HepG2 (cell line): ENCODE results near the gene PDZD7. TPM values are rescaled to one million over a fixed set of nuclear protein-coding genes. Genes with fewer than 3 reads are reported as not detected.

Experiments
- ARNT2 ChIP-seq: sonication (generic); formaldehyde crosslinking; IDR thresholded peaks from 2 replicates; pipeline ENCODE4 v1.8.0; 2022; ENCODE audit warnings: mild to moderate bottlenecking, low read depth, missing genetic modification reagents, moderate library complexity
- CBFB ChIP-seq: sonication (generic); formaldehyde crosslinking; IDR thresholded peaks from 2 replicates; pipeline ENCODE4 v1.4.0; 2020; ENCODE audit warnings: missing genetic modification reagents
- GABPA ChIP-seq, 2 experiments: IDR thresholded peaks; 2 replicates each; pipeline ENCODE4 v1.6.1; 2011 to 2016; ENCODE audit warnings: low read depth in 2 of 2, low read length in 1 of 2, missing biosample characterization in 1 of 2, missing genetic modification characterization in 1 of 2
- HOMEZ ChIP-seq: IDR thresholded peaks from 2 replicates; pipeline ENCODE4 v1.6.1; 2016; ENCODE audit warnings: low read depth
- MAFF ChIP-seq: IDR thresholded peaks from 2 replicates; pipeline ENCODE4 v1.6.1; 2011; ENCODE audit warnings: low read depth, low read length, improper control_type of control experiment
- NCOA2 ChIP-seq: sonication (generic); formaldehyde crosslinking; IDR thresholded peaks from 2 replicates; pipeline ENCODE4 v1.8.0; 2022; ENCODE audit warnings: inconsistent platforms
- RAD51 ChIP-seq: fragments of 450-650 bp; IDR thresholded peaks from 2 replicates; pipeline ENCODE4 v1.6.1; 2016; ENCODE audit warnings: borderline replicate concordance
- SIN3B ChIP-seq: fragments of 150-350 bp; IDR thresholded peaks from 2 replicates; pipeline ENCODE4 v1.6.1; 2014; ENCODE audit warnings: low read length
- SMAD1 ChIP-seq: sonication (generic); formaldehyde crosslinking; IDR thresholded peaks from 2 replicates; pipeline ENCODE4 v1.4.0; 2020; ENCODE audit warnings: missing genetic modification reagents, low read depth, mild to moderate bottlenecking, borderline replicate concordance
- SMAD3 ChIP-seq: sonication (generic); formaldehyde crosslinking; IDR thresholded peaks from 2 replicates; pipeline ENCODE4 v1.4.0; 2020; ENCODE audit warnings: missing genetic modification reagents
- THAP11 ChIP-seq: IDR thresholded peaks from 2 replicates; pipeline ENCODE4 v1.6.1; 2016; ENCODE audit warnings: missing biosample characterization, missing genetic modification reagents
- ZFP36 ChIP-seq: fragments of 150-350 bp; IDR thresholded peaks from 2 replicates; pipeline ENCODE4 v1.6.1; 2018; ENCODE audit warnings: borderline replicate concordance, low read length, low read depth; ENCODE audit not compliant: partially characterized antibody
- ZNF234 ChIP-seq: sonication (generic); formaldehyde crosslinking; conservative IDR thresholded peaks from 2 replicates; pipeline ENCODE4 v1.5.1; 2020; ENCODE audit warnings: mild to moderate bottlenecking, missing genetic modification reagents
- ZNF510 ChIP-seq: sonication (generic); formaldehyde crosslinking; IDR thresholded peaks from 2 replicates; pipeline ENCODE4 v1.4.0; 2020; ENCODE audit warnings: low read depth, mild to moderate bottlenecking, missing genetic modification reagents
- ZNF547 ChIP-seq: sonication (generic); formaldehyde crosslinking; IDR thresholded peaks from 2 replicates; pipeline ENCODE4 v1.5.1; 2020; ENCODE audit warnings: mild to moderate bottlenecking, missing genetic modification reagents
- polyA plus RNA-seq, 8 experiments: library from polyadenylated mRNA; depleted of rRNA in 3 of 8; stranded (reverse) in 7 of 8; unstranded in 1 of 8; fragments of >200 nt; fragmentation: Illumina TruSeq in 4 of 8; extraction: Trizol in 4 of 8; gene quantifications; 2 replicates each; pipeline versions ENCODE4 v1.2.1 to v1.2.3, GENCODE V29; 2011 to 2016; ENCODE audit warnings: low read depth in 4 of 8, missing spikeins in 1 of 8, mixed read lengths in 1 of 8; ENCODE audit not compliant: insufficient read depth in 1 of 8
- total RNA-seq, 5 experiments: library from RNA; depleted of rRNA; stranded (reverse); fragments of >200 nt; fragmentation: Illumina TruSeq; extraction: Trizol; gene quantifications; 2 replicates each; pipeline ENCODE4 v1.2.3, GENCODE V29; 2016; ENCODE audit warnings: low read depth in 1 of 5
- TF ChIP-seq, protein P1 (sequence below): sonication (generic); formaldehyde crosslinking; IDR thresholded peaks from 2 replicates; pipeline ENCODE4 v1.5.0; 2020; ENCODE audit warnings: missing genetic modification reagents, mild to moderate bottlenecking, borderline replicate concordance
- TF ChIP-seq, protein P2 (sequence below): sonication (generic); formaldehyde crosslinking; IDR thresholded peaks from 2 replicates; pipeline ENCODE4 v1.4.0; 2020; ENCODE audit warnings: missing genetic modification reagents
- TF ChIP-seq, protein P3 (sequence below): sonication (generic); formaldehyde crosslinking; IDR thresholded peaks from 2 replicates; pipeline ENCODE4 v1.4.0; 2020; ENCODE audit warnings: mild to moderate bottlenecking, missing genetic modification reagents

Gene PDZD7
- total and polyA plus RNA-seq, 2 of the 13 experiments (the other 11 are each of a cell fraction or from before 2014, with no cell fraction given): 0.58 to 0.73 TPM

DNA sequence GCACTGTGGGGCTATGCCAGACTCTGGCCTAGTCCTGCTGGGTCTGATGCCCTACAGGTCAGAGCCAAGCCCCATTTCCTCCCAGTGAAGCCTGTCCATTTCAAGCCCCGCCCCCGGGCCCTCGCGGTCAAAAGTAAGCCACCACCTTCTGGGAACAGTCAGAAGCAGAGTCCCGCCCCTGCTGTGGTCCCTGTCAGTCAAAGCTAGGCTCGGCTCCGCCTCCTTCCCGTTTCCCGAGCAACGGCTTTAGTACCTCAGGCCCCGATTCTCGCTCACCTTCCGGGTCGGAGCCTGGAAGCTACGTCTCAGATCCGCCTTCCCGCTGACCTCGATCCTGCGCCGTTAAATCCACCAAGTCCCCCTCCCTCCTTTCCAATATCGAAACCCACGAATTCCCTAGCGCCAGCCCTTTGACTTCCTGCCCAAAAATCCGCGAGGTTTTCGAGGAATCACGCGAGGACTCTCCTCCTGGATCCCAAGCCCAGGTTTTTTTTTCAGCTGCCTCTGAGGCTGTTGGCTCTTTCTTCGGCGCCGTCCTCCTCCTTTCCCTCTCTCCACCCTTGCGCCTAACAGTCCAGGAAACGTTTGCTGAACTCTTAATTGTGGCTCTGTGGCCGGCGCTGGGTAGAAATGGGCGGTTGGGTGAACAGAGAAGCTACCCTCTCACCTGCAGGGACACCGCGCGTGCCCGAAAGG lies 11.9 kb upstream of the PDZD7 start (continued):
- TF ChIP-seq SIN3B: no peak
- TF ChIP-seq, protein P1, sequence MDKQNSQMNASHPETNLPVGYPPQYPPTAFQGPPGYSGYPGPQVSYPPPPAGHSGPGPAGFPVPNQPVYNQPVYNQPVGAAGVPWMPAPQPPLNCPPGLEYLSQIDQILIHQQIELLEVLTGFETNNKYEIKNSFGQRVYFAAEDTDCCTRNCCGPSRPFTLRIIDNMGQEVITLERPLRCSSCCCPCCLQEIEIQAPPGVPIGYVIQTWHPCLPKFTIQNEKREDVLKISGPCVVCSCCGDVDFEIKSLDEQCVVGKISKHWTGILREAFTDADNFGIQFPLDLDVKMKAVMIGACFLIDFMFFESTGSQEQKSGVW (CRISPR knock-in tag): no peak
- TF ChIP-seq MAFF: no peak
- no peak for TF ChIP-seq RAD51
- TF ChIP-seq, protein P2, sequence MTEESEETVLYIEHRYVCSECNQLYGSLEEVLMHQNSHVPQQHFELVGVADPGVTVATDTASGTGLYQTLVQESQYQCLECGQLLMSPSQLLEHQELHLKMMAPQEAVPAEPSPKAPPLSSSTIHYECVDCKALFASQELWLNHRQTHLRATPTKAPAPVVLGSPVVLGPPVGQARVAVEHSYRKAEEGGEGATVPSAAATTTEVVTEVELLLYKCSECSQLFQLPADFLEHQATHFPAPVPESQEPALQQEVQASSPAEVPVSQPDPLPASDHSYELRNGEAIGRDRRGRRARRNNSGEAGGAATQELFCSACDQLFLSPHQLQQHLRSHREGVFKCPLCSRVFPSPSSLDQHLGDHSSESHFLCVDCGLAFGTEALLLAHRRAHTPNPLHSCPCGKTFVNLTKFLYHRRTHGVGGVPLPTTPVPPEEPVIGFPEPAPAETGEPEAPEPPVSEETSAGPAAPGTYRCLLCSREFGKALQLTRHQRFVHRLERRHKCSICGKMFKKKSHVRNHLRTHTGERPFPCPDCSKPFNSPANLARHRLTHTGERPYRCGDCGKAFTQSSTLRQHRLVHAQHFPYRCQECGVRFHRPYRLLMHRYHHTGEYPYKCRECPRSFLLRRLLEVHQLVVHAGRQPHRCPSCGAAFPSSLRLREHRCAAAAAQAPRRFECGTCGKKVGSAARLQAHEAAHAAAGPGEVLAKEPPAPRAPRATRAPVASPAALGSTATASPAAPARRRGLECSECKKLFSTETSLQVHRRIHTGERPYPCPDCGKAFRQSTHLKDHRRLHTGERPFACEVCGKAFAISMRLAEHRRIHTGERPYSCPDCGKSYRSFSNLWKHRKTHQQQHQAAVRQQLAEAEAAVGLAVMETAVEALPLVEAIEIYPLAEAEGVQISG (CRISPR knock-in tag): peak; percentile 61
- TF ChIP-seq GABPA (IDR thresholded peaks at IDR 0.05; ENCODE audit: low read depth, low read length): peak; percentile 38; the same call in 1 of the 2 replicates
- TF ChIP-seq GABPA (CRISPR knock-in tag; IDR thresholded peaks at IDR 0.05; ENCODE audit: low read depth): peak; percentile 80
- no peak for TF ChIP-seq CBFB (CRISPR knock-in tag)
- TF ChIP-seq ZNF234 (CRISPR knock-in tag): no peak
- TF ChIP-seq ZFP36: no peak
- no peak for TF ChIP-seq SMAD1
- TF ChIP-seq HOMEZ (CRISPR knock-in tag): no peak
- TF ChIP-seq, protein P3, sequence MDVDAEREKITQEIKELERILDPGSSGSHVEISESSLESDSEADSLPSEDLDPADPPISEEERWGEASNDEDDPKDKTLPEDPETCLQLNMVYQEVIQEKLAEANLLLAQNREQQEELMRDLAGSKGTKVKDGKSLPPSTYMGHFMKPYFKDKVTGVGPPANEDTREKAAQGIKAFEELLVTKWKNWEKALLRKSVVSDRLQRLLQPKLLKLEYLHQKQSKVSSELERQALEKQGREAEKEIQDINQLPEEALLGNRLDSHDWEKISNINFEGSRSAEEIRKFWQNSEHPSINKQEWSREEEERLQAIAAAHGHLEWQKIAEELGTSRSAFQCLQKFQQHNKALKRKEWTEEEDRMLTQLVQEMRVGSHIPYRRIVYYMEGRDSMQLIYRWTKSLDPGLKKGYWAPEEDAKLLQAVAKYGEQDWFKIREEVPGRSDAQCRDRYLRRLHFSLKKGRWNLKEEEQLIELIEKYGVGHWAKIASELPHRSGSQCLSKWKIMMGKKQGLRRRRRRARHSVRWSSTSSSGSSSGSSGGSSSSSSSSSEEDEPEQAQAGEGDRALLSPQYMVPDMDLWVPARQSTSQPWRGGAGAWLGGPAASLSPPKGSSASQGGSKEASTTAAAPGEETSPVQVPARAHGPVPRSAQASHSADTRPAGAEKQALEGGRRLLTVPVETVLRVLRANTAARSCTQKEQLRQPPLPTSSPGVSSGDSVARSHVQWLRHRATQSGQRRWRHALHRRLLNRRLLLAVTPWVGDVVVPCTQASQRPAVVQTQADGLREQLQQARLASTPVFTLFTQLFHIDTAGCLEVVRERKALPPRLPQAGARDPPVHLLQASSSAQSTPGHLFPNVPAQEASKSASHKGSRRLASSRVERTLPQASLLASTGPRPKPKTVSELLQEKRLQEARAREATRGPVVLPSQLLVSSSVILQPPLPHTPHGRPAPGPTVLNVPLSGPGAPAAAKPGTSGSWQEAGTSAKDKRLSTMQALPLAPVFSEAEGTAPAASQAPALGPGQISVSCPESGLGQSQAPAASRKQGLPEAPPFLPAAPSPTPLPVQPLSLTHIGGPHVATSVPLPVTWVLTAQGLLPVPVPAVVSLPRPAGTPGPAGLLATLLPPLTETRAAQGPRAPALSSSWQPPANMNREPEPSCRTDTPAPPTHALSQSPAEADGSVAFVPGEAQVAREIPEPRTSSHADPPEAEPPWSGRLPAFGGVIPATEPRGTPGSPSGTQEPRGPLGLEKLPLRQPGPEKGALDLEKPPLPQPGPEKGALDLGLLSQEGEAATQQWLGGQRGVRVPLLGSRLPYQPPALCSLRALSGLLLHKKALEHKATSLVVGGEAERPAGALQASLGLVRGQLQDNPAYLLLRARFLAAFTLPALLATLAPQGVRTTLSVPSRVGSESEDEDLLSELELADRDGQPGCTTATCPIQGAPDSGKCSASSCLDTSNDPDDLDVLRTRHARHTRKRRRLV (CRISPR knock-in tag): no peak
- no peak for TF ChIP-seq SMAD3 (CRISPR knock-in tag)
- no peak for TF ChIP-seq NCOA2 (CRISPR knock-in tag)
- TF ChIP-seq THAP11: peak; percentile 64; the same call in 1 of the 2 replicates
- TF ChIP-seq ZNF547 (CRISPR knock-in tag): peak; percentile 78
- no peak for TF ChIP-seq ZNF510
- TF ChIP-seq ARNT2 (CRISPR knock-in tag): no peak
